IMR-90 (cell line): ENCODE results near the gene RNU2-63P.

ENCODE experiments used
- CHD1 ChIP-seq: IDR thresholded peaks from 2 replicates; pipeline ENCODE4 v1.6.1; 2012; ENCODE audit warnings: low read depth, low read length, improper control_type of control experiment
- CTCF ChIP-seq: conservative IDR thresholded peaks from 2 replicates; pipeline ENCODE4 v1.5.1; 2012; ENCODE audit warnings: mild to moderate bottlenecking, low read depth, low read length, improper control_type of control experiment
- MAFK ChIP-seq: IDR thresholded peaks from 2 replicates; pipeline ENCODE4 v1.6.1; 2012; ENCODE audit warnings: low read depth, low read length, improper control_type of control experiment
- MXI1 ChIP-seq: IDR thresholded peaks from 2 replicates; pipeline ENCODE4 v1.6.1; 2012; ENCODE audit warnings: low read depth, mild to moderate bottlenecking, low read length, moderate library complexity, borderline replicate concordance
- NFE2L2 ChIP-seq: fragments of 150-350 bp; IDR thresholded peaks from 2 replicates; pipeline ENCODE4 v1.6.1; 2016; ENCODE audit warnings: low read depth, mild to moderate bottlenecking, low read length
- POLR2A ChIP-seq: IDR thresholded peaks from 2 replicates; pipeline ENCODE4 v1.6.1; 2012; ENCODE audit warnings: mild to moderate bottlenecking, low read depth, low read length
- RAD21 ChIP-seq: IDR thresholded peaks from 2 replicates; pipeline ENCODE4 v1.6.1; 2012; ENCODE audit warnings: low read length, improper control_type of control experiment
- RFX5 ChIP-seq: IDR thresholded peaks from 2 replicates; pipeline ENCODE4 v1.8.0; 2012; ENCODE audit warnings: low read depth, mild to moderate bottlenecking, low read length, moderate library complexity

GRCh38 chr2:88053296-88053695 is 36.9 kb upstream of the RNU2-63P start:
- TF ChIP-seq MXI1, result no peak
- TF ChIP-seq RAD21, result no peak
- no peak for TF ChIP-seq POLR2A
- TF ChIP-seq NFE2L2, result no peak
- no peak for TF ChIP-seq RFX5
- TF ChIP-seq CTCF, result no peak
- TF ChIP-seq MAFK, result no peak
- TF ChIP-seq CHD1, result no peak
